HG03378 (cell line): ENCODE results near the gene PCDHGA5.
"Not testable (repeated sequence)": the region's sequence is repeated elsewhere in the genome, so short reads cannot be mapped to it uniquely, and the experiment has no call there.

Experiments
- ATAC-seq: cut with Tn5 transposase; IDR thresholded peaks from one replicate; pipeline ENCODE4 v1.9.1; 2021; ENCODE audit warnings: mild to moderate bottlenecking, moderate library complexity; ENCODE audit not compliant: unreplicated experiment

Gene PCDHGA5

DNA sequence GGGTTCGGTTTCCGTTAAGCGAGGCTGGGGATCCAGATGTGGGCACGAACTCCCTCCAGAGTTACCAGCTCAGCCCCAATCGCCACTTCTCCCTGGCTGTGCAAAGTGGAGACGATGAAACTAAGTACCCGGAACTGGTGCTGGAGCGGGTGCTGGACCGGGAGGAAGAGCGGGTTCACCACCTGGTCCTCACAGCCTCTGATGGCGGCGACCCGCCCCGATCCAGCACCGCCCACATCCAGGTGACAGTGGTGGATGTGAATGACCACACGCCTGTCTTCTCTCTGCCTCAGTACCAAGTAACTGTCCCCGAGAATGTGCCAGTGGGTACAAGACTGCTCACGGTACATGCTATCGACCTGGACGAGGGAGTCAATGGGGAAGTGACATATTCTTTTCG, 19.4 kb downstream of the PCDHGA5 start:
- ATAC-seq: no peak

DNA sequence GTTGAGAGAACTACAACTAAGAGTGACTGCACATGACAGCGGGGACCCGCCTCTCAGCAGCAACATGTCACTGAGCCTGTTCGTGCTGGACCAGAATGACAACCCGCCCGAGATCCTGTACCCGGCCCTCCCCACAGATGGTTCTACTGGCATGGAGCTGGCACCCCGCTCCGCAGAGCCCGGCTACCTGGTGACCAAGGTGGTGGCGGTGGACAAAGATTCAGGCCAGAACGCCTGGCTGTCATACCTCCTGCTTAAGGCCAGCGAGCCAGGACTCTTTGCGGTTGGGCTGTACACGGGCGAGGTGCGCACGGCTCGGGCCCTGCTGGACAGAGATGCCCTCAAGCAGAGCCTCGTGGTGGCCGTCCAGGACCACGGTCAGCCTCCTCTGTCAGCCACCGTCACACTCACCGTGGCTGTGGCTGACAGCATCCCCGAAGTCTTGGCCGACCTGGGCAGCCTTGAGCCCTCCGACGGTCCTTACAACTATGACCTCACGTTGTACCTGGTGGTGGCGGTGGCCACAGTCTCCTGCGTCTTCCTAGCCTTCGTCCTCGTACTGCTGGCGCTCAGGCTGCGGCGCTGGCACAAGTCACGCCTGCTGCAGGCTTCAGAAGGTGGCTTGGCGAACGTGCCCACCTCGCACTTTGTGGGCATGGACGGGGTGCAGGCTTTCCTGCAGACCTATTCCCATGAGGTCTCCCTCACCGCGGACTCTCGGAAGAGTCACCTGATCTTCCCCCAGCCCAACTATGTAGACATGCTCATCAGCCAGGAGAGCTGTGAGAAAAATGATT, 20.7 kb downstream of the PCDHGA5 start:
- no peak for ATAC-seq

DNA sequence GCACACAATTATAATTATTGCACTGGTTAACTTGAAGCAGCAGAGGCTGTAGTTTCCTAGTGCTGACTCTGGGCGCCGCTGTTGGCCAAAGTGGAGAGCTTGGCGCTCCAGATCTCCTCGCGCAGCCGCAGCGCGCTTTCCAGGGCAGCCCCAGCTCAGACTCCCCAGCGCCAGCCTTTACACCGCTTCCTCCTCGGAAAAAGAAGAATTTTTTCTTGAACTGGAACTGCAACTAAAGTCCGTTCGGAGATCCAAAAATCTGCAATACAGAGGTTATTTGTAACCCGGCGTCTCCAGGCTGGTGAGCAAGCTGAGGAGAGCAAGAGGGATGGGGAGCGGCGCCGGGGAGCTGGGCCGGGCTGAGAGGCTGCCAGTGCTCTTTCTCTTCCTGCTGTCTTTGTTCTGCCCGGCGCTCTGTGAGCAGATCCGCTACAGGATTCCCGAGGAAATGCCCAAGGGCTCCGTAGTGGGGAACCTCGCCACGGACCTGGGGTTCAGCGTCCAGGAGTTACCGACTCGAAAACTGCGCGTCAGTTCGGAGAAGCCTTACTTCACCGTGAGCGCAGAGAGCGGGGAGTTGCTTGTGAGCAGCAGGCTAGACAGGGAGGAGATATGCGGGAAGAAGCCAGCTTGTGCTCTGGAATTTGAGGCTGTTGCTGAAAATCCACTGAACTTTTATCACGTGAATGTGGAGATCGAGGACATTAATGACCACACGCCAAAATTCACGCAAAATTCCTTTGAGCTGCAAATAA, 23.8 kb downstream of the PCDHGA5 start, which contains the start of gene PCDHGB4:
PCDHGB4 (plus strand) TSS at position 142 of the 755 bp plus-strand sequence; CDS start at position 329, 187 bp downstream.
- ATAC-seq: peak; percentile 54

DNA sequence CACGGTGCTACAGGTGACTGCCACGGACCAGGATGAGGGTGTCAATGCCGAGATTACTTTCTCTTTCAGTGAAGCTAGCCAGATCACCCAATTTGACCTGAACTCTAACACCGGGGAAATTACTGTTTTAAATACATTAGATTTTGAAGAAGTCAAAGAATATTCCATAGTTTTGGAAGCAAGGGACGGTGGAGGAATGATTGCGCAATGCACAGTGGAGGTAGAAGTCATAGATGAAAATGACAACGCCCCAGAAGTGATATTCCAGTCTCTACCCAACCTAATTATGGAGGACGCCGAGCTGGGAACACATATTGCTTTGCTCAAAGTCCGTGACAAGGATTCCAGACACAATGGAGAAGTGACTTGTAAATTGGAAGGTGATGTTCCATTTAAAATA, 24.7 kb downstream of the PCDHGA5 start:
- ATAC-seq: no peak

DNA sequence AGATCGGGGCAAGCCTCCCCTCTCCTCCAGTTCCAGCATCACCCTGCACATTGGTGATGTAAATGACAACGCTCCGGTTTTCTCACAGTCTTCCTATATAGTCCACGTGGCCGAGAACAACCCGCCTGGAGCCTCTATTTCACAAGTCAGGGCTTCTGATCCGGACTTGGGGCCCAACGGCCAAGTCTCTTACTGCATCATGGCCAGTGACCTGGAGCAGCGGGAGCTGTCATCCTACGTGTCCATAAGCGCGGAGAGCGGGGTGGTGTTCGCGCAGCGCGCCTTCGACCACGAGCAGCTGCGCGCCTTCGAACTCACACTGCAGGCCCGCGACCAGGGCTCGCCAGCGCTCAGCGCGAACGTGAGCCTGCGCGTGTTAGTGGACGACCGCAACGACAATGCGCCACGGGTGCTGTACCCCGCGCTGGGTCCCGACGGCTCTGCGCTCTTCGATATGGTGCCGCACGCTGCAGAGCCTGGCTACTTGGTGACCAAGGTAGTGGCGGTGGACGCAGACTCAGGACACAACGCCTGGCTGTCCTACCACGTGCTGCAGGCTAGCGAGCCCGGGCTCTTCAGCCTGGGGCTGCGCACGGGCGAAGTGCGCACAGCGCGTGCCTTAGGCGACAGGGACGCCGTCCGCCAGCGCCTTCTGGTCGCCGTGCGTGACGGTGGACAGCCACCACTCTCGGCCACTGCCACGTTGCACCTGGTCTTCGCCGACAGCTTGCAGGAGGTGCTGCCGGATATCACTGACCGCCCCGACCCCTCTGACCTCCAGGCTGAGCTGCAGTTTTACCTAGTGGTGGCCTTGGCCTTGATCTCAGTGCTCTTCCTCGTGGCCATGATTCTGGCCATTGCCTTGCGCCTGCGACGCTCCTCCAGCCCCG, 25.4 kb downstream of the PCDHGA5 start:
- ATAC-seq: no peak

GRCh38 chr5:141392429-141393198, 28.7 kb downstream of the PCDHGA5 start, which contains the start of gene PCDHGA8:
Gene PCDHGA8 (plus strand): TSS chr5:141392633. CDS start chr5:141392814, 181 bp downstream.
- ATAC-seq: no peak

DNA sequence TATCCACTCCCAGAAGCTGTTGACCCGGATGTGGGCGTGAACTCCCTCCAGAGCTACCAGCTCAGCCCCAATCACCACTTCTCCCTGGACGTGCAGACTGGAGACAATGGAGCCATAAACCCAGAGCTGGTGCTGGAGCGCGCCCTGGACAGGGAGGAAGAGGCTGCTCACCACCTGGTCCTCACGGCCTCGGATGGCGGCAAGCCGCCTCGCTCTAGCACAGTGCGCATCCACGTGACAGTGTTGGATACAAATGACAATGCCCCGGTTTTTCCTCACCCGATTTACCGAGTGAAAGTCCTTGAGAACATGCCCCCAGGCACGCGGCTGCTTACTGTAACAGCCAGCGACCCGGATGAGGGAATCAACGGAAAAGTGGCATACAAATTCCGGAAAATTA, 29.3 kb downstream of the PCDHGA5 start:
- ATAC-seq: no peak

- ATAC-seq: not testable (repeated sequence)
Measured at GRCh38 chr5:141394401-141395187, 30.6 kb downstream of the PCDHGA5 start.

GRCh38 chr5:141397756-141398551, 34.0 kb downstream of the PCDHGA5 start, which contains the start of gene PCDHGB5:
Gene PCDHGB5 (plus strand): TSS chr5:141397947. CDS start chr5:141398128, 181 bp downstream.
- peak; percentile 93 for ATAC-seq

DNA sequence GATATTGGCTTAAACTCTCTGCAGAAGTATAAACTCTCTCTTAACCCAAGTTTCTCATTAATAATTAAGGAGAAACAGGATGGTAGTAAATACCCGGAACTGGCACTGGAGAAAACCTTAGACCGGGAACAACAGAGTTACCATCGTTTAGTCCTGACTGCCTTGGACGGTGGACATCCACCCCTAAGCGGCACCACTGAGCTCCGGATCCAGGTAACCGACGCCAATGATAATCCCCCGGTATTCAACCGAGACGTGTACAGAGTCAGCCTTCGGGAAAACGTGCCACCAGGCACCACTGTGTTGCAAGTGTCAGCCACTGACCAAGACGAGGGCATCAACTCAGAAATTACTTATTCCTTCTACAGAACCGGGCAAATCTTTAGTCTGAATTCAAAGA, 34.6 kb downstream of the PCDHGA5 start:
- no peak for ATAC-seq

DNA sequence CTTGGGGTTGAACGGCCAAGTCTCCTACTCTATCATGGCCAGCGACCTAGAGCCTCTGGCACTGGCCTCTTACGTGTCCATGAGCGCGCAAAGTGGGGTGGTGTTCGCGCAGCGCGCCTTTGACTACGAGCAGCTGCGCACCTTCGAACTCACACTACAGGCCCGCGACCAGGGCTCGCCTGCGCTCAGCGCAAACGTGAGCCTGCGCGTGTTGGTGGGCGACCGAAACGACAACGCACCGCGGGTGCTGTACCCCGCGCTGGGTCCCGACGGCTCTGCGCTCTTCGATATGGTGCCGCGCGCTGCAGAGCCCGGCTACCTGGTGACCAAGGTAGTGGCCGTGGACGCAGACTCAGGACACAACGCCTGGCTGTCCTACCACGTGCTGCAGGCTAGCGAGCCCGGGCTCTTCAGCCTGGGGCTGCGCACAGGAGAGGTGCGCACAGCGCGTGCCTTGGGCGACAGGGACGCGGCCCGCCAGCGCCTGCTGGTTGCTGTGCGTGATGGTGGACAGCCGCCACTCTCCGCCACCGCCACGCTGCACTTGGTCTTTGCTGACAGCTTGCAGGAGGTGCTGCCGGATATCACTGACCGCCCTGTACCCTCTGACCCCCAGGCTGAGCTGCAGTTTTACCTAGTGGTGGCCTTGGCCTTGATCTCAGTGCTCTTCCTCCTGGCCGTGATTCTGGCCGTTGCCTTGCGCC, 35.7 kb downstream of the PCDHGA5 start:
- no peak for ATAC-seq

DNA sequence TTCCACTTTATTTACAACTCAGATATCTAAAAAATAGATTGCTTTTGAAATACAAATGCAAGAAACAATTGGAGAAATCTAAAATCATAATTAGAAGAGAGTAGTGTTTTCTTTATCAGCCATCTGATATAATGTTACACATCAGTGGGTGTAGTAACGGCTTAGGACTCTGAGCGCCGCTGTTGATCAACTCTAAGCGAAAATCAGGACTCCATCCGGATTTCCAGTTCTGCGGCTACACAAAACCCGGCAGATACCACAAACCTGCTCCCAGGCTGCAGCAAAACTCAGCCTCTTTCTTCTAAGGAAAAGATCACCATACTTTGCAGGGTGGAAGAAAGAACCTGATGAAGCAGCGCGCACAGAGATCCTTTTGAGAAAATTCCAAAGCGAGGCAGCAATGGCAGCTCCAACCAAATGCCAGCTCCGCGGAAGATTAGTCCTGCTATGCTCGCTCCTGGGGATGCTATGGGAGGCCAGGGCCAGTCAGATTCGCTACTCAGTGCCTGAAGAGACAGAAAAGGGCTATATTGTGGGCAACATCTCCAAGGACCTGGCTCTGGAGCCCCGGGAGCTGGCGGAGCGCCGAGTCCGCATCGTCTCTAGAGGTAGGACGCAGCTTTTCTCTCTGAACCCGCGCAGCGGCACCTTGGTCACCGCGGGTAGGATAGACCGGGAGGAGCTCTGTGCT, 38.7 kb downstream of the PCDHGA5 start, which contains the start of gene PCDHGA9:
PCDHGA9 (plus strand) TSS at position 226 of the 691 bp plus-strand sequence; CDS start at position 401, 175 bp downstream.
- no peak for ATAC-seq

DNA sequence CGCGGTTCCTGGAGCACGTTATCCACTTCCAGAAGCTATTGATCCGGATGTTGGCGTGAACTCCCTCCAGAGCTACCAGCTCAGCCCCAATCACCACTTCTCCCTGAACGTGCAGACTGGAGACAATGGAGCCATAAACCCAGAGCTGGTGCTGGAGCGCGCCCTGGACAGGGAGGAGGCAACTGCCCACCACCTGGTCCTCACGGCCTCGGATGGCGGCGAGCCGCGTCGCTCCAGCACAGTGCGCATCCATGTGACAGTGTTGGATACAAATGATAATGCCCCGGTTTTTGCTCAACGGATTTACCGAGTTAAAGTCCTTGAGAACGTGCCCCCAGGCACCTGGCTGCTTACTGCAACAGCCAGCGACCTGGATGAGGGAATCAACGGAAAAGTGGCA, 39.4 kb downstream of the PCDHGA5 start:
- no peak for ATAC-seq

- ATAC-seq: not testable (repeated sequence)
Measured at GRCh38 chr5:141407790-141408505, 44.0 kb downstream of the PCDHGA5 start, which contains the start of gene PCDHGB6. Gene PCDHGB6 (plus strand): TSS chr5:141408021. CDS start chr5:141408203, 182 bp downstream.

GRCh38 chr5:141409598-141410306, 45.8 kb downstream of the PCDHGA5 start:
- ATAC-seq: no peak

- ATAC-seq: no peak
Measured at GRCh38 chr5:141411575-141411974, 47.6 kb downstream of the PCDHGA5 start.
